Loucy (cell line): ENCODE results near the gene LCOR.

Experiments used
- H2AFZ ChIP-seq: fragments of 200-600 bp; sonication (generic); 2 replicates; pipeline ENCODE4 v1.6.0; 2016; ENCODE audit warnings: antibody characterized with exemption, mild to moderate bottlenecking, low read length, moderate library complexity
- H3F3A ChIP-seq: fragments of 200-600 bp; 2 replicates; pipeline ENCODE4 v1.6.0; 2016; ENCODE audit warnings: antibody characterized with exemption, low read depth, mild to moderate bottlenecking
- H3K27me3 ChIP-seq: fragments of 200-600 bp; sonication (generic); 2 replicates; pipeline ENCODE4 v1.6.1; 2014; ENCODE audit warnings: low read length, mild to moderate bottlenecking; ENCODE audit not compliant: insufficient read depth, poor library complexity, severe bottlenecking
- H3K36me3 ChIP-seq: fragments of 200-600 bp; sonication (generic); 2 replicates; pipeline ENCODE4 v1.6.1; 2016; ENCODE audit warnings: low read length; ENCODE audit not compliant: insufficient read depth
- H3K4me1 ChIP-seq: fragments of 200-600 bp; sonication (generic); 2 replicates; pipeline ENCODE4 v1.5.1; 2014; ENCODE audit warnings: low read length, mild to moderate bottlenecking; ENCODE audit not compliant: insufficient read depth, poor library complexity, severe bottlenecking
- H3K4me2 ChIP-seq: fragments of 200-600 bp; sonication (generic); 2 replicates; pipeline ENCODE4 v1.6.0; 2014; ENCODE audit warnings: antibody characterized with exemption, low read length, low read depth, mild to moderate bottlenecking; ENCODE audit not compliant: poor library complexity, severe bottlenecking
- H3K4me3 ChIP-seq: fragments of 200-600 bp; sonication (generic); 2 replicates; pipeline ENCODE4 v1.5.1; 2014; ENCODE audit warnings: low read length, mild to moderate bottlenecking, mixed read lengths; ENCODE audit not compliant: poor library complexity, severe bottlenecking
- H3K79me2 ChIP-seq: fragments of 200-600 bp; sonication (generic); 2 replicates; pipeline ENCODE4 v1.6.1; 2014; ENCODE audit warnings: low read length; ENCODE audit not compliant: insufficient read depth
- H3K9ac ChIP-seq: fragments of 200-600 bp; sonication (generic); 2 replicates; pipeline ENCODE4 v1.6.0; 2014; ENCODE audit warnings: mild to moderate bottlenecking, low read depth, low read length, moderate library complexity; ENCODE audit not compliant: poor library complexity, severe bottlenecking
- H3K9me2 ChIP-seq: fragments of 200-600 bp; sonication (generic); replicated peaks from 2 replicates; pipeline ENCODE4 v1.6.1; 2016; ENCODE audit warnings: low read depth, low read length, mixed read lengths
- H3K9me3 ChIP-seq: fragments of 200-600 bp; sonication (generic); 2 replicates; pipeline ENCODE4 v1.6.1; 2014; ENCODE audit warnings: mild to moderate bottlenecking, antibody characterized with exemption, low read length, low read depth; ENCODE audit not compliant: insufficient read depth
- H4K20me1 ChIP-seq: fragments of 200-600 bp; sonication (generic); 2 replicates; pipeline ENCODE4 v1.6.0; 2014; ENCODE audit warnings: antibody characterized with exemption, low read length, mild to moderate bottlenecking; ENCODE audit not compliant: insufficient read depth, poor library complexity, severe bottlenecking
- CTCF ChIP-seq: fragments of 200-600 bp; sonication (generic); conservative IDR thresholded peaks from 2 replicates; pipeline ENCODE4 v1.5.1; 2014; ENCODE audit warnings: mild to moderate bottlenecking, antibody characterized with exemption, low read length
- EZH2phosphoT487 ChIP-seq: fragments of 200-600 bp; IDR thresholded peaks from 2 replicates; pipeline ENCODE4 v1.6.1; 2018; ENCODE audit warnings: antibody characterized with exemption, mild to moderate bottlenecking, moderate library complexity, borderline replicate concordance

Gene LCOR

DNA sequence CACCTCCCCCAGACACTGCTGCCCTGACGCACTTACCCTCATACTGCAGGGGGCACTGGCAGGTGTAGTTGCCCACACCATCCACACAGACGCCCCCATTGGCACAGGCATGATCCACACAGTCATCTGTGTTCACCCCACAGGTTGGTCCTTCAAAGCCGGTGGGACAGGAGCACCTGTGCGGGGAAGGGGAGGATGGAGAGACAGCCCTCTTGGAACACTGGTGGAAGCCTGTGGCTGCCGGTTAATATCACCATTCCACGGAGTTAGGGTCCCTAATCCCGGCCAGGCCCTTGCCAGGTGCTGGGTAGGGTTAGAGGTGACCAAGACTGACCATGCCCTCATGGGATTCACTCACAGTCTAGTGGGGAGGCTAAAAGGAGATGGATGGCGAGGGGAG is 181.9 kb downstream of the LCOR start:
- no peaks in the 10 kb centered on the region for H3K79me2 ChIP-seq
- H3F3A ChIP-seq: no peaks in the 10 kb centered on the region
- peaks cover 12% of the 10 kb centered on the region for H3K4me1 ChIP-seq
- H3K4me2 ChIP-seq: no peak overlapping the region
- H3K27me3 ChIP-seq: no peaks in the 10 kb centered on the region
- H3K4me3 ChIP-seq: no peak overlapping the region
- no peaks in the 10 kb centered on the region for H4K20me1 ChIP-seq
- no peaks in the 10 kb centered on the region for H3K36me3 ChIP-seq
- no peaks in the 10 kb centered on the region for H3K9me2 ChIP-seq
- no peak overlapping the region for H2AFZ ChIP-seq
- H3K9me3 ChIP-seq: no peaks in the 10 kb centered on the region
- H3K9ac ChIP-seq: no peak overlapping the region
- TF ChIP-seq EZH2phosphoT487 (no peak), CTCF (no peak)

- no peak for TF ChIP-seq EZH2phosphoT487
- no peak for TF ChIP-seq CTCF
- no peaks in the 10 kb centered on the region for H3K9me2 ChIP-seq
- no peak overlapping the region for H3K9ac ChIP-seq
- H2AFZ ChIP-seq: no peak overlapping the region
- H3K27me3 ChIP-seq: no peaks in the 10 kb centered on the region
- H3K36me3 ChIP-seq: no peaks in the 10 kb centered on the region
- no peaks in the 10 kb centered on the region for H3F3A ChIP-seq
- H3K9me3 ChIP-seq: no peaks in the 10 kb centered on the region
- H3K4me3 ChIP-seq: no peak overlapping the region
- no peak overlapping the region for H3K4me2 ChIP-seq
- peaks cover 12% of the 10 kb centered on the region for H3K4me1 ChIP-seq
- H4K20me1 ChIP-seq: no peaks in the 10 kb centered on the region
- H3K79me2 ChIP-seq: no peaks in the 10 kb centered on the region
Observed at GRCh38 chr10:97015240-97015639, 183.1 kb downstream of the LCOR start.

- Histone ChIP-seq H3F3A (no peaks in the 10 kb centered on the region), H2AFZ (no peak overlapping the region), H3K27me3 (no peaks in the 10 kb centered on the region), H4K20me1 (no peaks in the 10 kb centered on the region), H3K36me3 (no peaks in the 10 kb centered on the region), H3K9ac (peak overlapping the region; percentile 44), H3K79me2 (no peaks in the 10 kb centered on the region), H3K9me2 (no peaks in the 10 kb centered on the region), H3K4me2 (peak overlapping the region; percentile 71), H3K4me1 (peaks cover 12% of the 10 kb centered on the region), H3K4me3 (peak overlapping the region; percentile 62), H3K9me3 (no peaks in the 10 kb centered on the region)
- TF ChIP-seq CTCF: no peak
Observed at GRCh38 chr10:97016728-97017473, 184.8 kb downstream of the LCOR start.
